ENCODE measurements around the gene MAP7D3.
A peak's percentile ranks its signal among the peaks of the same experiment; 100 is the strongest.

The MAP7D3 gene

GRCh38 chrX:136205882-136206380 lies 45.3 kb downstream of the MAP7D3 start:
- no peak overlapping the region for H3K27ac Mint-ChIP-seq
- peaks cover 22% of the 10 kb centered on the region for H3K27me3 Mint-ChIP-seq
- peaks cover 29% of the 10 kb centered on the region for H3K4me1 Mint-ChIP-seq (ENCODE audit: low read depth)
- H3K4me3 Mint-ChIP-seq, result no peak overlapping the region
- H3K36me3 Mint-ChIP-seq (ENCODE audit: low read depth), result peaks cover 10% of the 10 kb centered on the region
- no peak for DNase-seq
- no peaks in the 10 kb centered on the region for H3K9me3 Mint-ChIP-seq

GRCh38 chrX:136204571-136204970 lies 46.6 kb downstream of the MAP7D3 start:
- peaks cover 7% of the 10 kb centered on the region for H3K36me3 Mint-ChIP-seq (ENCODE audit: low read depth)
- no peak for DNase-seq
- no peak overlapping the region for H3K27ac Mint-ChIP-seq
- H3K4me3 Mint-ChIP-seq, result no peak overlapping the region
- H3K9me3 Mint-ChIP-seq, result no peaks in the 10 kb centered on the region
- H3K27me3 Mint-ChIP-seq, result peaks cover 26% of the 10 kb centered on the region
- peaks cover 31% of the 10 kb centered on the region for H3K4me1 Mint-ChIP-seq (ENCODE audit: low read depth)

- H3K27ac Mint-ChIP-seq, result no peak overlapping the region
- H3K27me3 Mint-ChIP-seq, result peaks cover 24% of the 10 kb centered on the region
- no peak overlapping the region for H3K4me3 Mint-ChIP-seq
- no peaks in the 10 kb centered on the region for H3K9me3 Mint-ChIP-seq
- peaks cover 4% of the 10 kb centered on the region for H3K36me3 Mint-ChIP-seq (ENCODE audit: low read depth)
- H3K4me1 Mint-ChIP-seq (ENCODE audit: low read depth), result peaks cover 31% of the 10 kb centered on the region
- DNase-seq, result no peak
Observed at GRCh38 chrX:136203951-136204350, 47.2 kb downstream of the MAP7D3 start.

GRCh38 chrX:136203438-136203837 lies 47.8 kb downstream of the MAP7D3 start:
- Mint-ChIP-seq H3K9me3 (no peaks in the 10 kb centered on the region), H3K27ac (peak overlapping the region; percentile 72), H3K4me1 (ENCODE audit: low read depth) (peaks cover 31% of the 10 kb centered on the region), H3K27me3 (peaks cover 29% of the 10 kb centered on the region), H3K36me3 (ENCODE audit: low read depth) (peaks cover 2% of the 10 kb centered on the region), H3K4me3 (no peak overlapping the region)
- no peak for DNase-seq

- Mint-ChIP-seq H3K27ac (peak overlapping the region; percentile 72), H3K4me1 (ENCODE audit: low read depth) (peaks cover 31% of the 10 kb centered on the region), H3K9me3 (no peaks in the 10 kb centered on the region), H3K27me3 (peaks cover 31% of the 10 kb centered on the region), H3K36me3 (ENCODE audit: low read depth) (peaks cover 1% of the 10 kb centered on the region), H3K4me3 (no peak overlapping the region)
- no peak for DNase-seq
Observed at GRCh38 chrX:136202889-136203288, 48.3 kb downstream of the MAP7D3 start.

- H3K36me3 Mint-ChIP-seq (ENCODE audit: low read depth), result peaks cover 1% of the 10 kb centered on the region
- H3K27ac Mint-ChIP-seq, result no peak overlapping the region
- no peak for DNase-seq
- no peak overlapping the region for H3K4me3 Mint-ChIP-seq
- no peaks in the 10 kb centered on the region for H3K9me3 Mint-ChIP-seq
- H3K27me3 Mint-ChIP-seq, result peaks cover 31% of the 10 kb centered on the region
- peaks cover 31% of the 10 kb centered on the region for H3K4me1 Mint-ChIP-seq (ENCODE audit: low read depth)
Observed at GRCh38 chrX:136201601-136202000, 49.6 kb downstream of the MAP7D3 start.

GRCh38 chrX:136200466-136200865 lies 50.7 kb downstream of the MAP7D3 start:
- H3K27me3 Mint-ChIP-seq, result peaks cover 33% of the 10 kb centered on the region
- H3K9me3 Mint-ChIP-seq, result no peaks in the 10 kb centered on the region
- peaks cover 28% of the 10 kb centered on the region for H3K4me1 Mint-ChIP-seq (ENCODE audit: low read depth)
- no peak for DNase-seq
- H3K4me3 Mint-ChIP-seq, result no peak overlapping the region
- no peak overlapping the region for H3K27ac Mint-ChIP-seq
- H3K36me3 Mint-ChIP-seq (ENCODE audit: low read depth), result no peaks in the 10 kb centered on the region

- H3K27me3 Mint-ChIP-seq, result peaks cover 33% of the 10 kb centered on the region
- no peak overlapping the region for H3K27ac Mint-ChIP-seq
- no peak overlapping the region for H3K4me3 Mint-ChIP-seq
- no peaks in the 10 kb centered on the region for H3K9me3 Mint-ChIP-seq
- no peak for DNase-seq
- H3K4me1 Mint-ChIP-seq (ENCODE audit: low read depth), result peaks cover 21% of the 10 kb centered on the region
- no peaks in the 10 kb centered on the region for H3K36me3 Mint-ChIP-seq (ENCODE audit: low read depth)
Observed at GRCh38 chrX:136199365-136199764, 51.8 kb downstream of the MAP7D3 start.

GRCh38 chrX:136198678-136199243 lies 52.4 kb downstream of the MAP7D3 start:
- Mint-ChIP-seq H3K9me3 (no peaks in the 10 kb centered on the region), H3K4me3 (no peak overlapping the region), H3K36me3 (ENCODE audit: low read depth) (no peaks in the 10 kb centered on the region), H3K27ac (no peak overlapping the region), H3K27me3 (peaks cover 37% of the 10 kb centered on the region), H3K4me1 (ENCODE audit: low read depth) (peaks cover 20% of the 10 kb centered on the region)
- no peak for DNase-seq

GRCh38 chrX:136198010-136198409 lies 53.2 kb downstream of the MAP7D3 start:
- H3K27ac Mint-ChIP-seq, result no peak overlapping the region
- H3K36me3 Mint-ChIP-seq (ENCODE audit: low read depth), result no peaks in the 10 kb centered on the region
- peaks cover 20% of the 10 kb centered on the region for H3K4me1 Mint-ChIP-seq (ENCODE audit: low read depth)
- no peaks in the 10 kb centered on the region for H3K9me3 Mint-ChIP-seq
- peaks cover 38% of the 10 kb centered on the region for H3K27me3 Mint-ChIP-seq
- H3K4me3 Mint-ChIP-seq, result no peak overlapping the region
- DNase-seq, result no peak

- H3K4me1 Mint-ChIP-seq (ENCODE audit: low read depth), result peaks cover 26% of the 10 kb centered on the region
- no peak overlapping the region for H3K27ac Mint-ChIP-seq
- no peak overlapping the region for H3K4me3 Mint-ChIP-seq
- no peaks in the 10 kb centered on the region for H3K36me3 Mint-ChIP-seq (ENCODE audit: low read depth)
- DNase-seq, result no peak
- H3K9me3 Mint-ChIP-seq, result no peaks in the 10 kb centered on the region
- H3K27me3 Mint-ChIP-seq, result peaks cover 42% of the 10 kb centered on the region
Observed at GRCh38 chrX:136196691-136197155, 54.5 kb downstream of the MAP7D3 start.

GRCh38 chrX:136195247-136195646 lies 56.0 kb downstream of the MAP7D3 start:
- Mint-ChIP-seq H3K27me3 (peaks cover 36% of the 10 kb centered on the region), H3K9me3 (no peaks in the 10 kb centered on the region), H3K4me1 (ENCODE audit: low read depth) (peaks cover 29% of the 10 kb centered on the region), H3K36me3 (ENCODE audit: low read depth) (no peaks in the 10 kb centered on the region), H3K27ac (no peak overlapping the region), H3K4me3 (no peak overlapping the region)
- no peak for DNase-seq

- Mint-ChIP-seq H3K27me3 (peaks cover 36% of the 10 kb centered on the region), H3K4me1 (ENCODE audit: low read depth) (peaks cover 29% of the 10 kb centered on the region), H3K27ac (no peak overlapping the region), H3K4me3 (no peak overlapping the region), H3K9me3 (no peaks in the 10 kb centered on the region), H3K36me3 (ENCODE audit: low read depth) (no peaks in the 10 kb centered on the region)
- no peak for DNase-seq
Observed at GRCh38 chrX:136194536-136194935, 56.7 kb downstream of the MAP7D3 start.

GRCh38 chrX:136193771-136194170 lies 57.4 kb downstream of the MAP7D3 start:
- no peak for DNase-seq
- no peak overlapping the region for H3K4me3 Mint-ChIP-seq
- no peak overlapping the region for H3K27ac Mint-ChIP-seq
- no peaks in the 10 kb centered on the region for H3K36me3 Mint-ChIP-seq (ENCODE audit: low read depth)
- H3K4me1 Mint-ChIP-seq (ENCODE audit: low read depth), result peaks cover 29% of the 10 kb centered on the region
- H3K9me3 Mint-ChIP-seq, result no peaks in the 10 kb centered on the region
- peaks cover 33% of the 10 kb centered on the region for H3K27me3 Mint-ChIP-seq

- no peak for DNase-seq
- Mint-ChIP-seq H3K36me3 (ENCODE audit: low read depth) (no peaks in the 10 kb centered on the region), H3K9me3 (no peaks in the 10 kb centered on the region), H3K4me1 (ENCODE audit: low read depth) (peaks cover 29% of the 10 kb centered on the region), H3K27ac (no peak overlapping the region), H3K4me3 (no peak overlapping the region), H3K27me3 (peaks cover 28% of the 10 kb centered on the region)
Observed at GRCh38 chrX:136192839-136193414, 58.3 kb downstream of the MAP7D3 start.
